A673 (cell line): ENCODE measurements around the gene SERTAD1. TPM values are rescaled to one million over a fixed set of nuclear protein-coding genes. Genes with fewer than 3 reads are reported as not detected.

Source experiments
- BruUV-seq: library from RNA; stranded (reverse); fragments of 400-500 nt; replicated peaks from 2 replicates; lab custom pipeline; 2021; lab: Mats Ljungman, UMichigan
- CTCF ChIA-PET: fragments of 300-600 bp; sonication (Branson Sonifier 250); formaldehyde crosslinking; loops from one replicate; lab custom pipeline; 2022; ENCODE audit warnings: antibody characterized with exemption; lab: Charles Lee
- POLR2A ChIA-PET: fragments of 300-600 bp; sonication (Branson Sonifier 250); formaldehyde crosslinking; loops from one replicate; lab custom pipeline; 2022; ENCODE audit warnings: antibody characterized with exemption; ENCODE audit not compliant: low non-redundant PET; lab: Charles Lee
- DNase-seq: peaks from one replicate; pipeline ENCODE4 v3.0.0-alpha.2; 2015; ENCODE audit warnings: low spot score
- H3K27ac ChIP-seq: fragments of 200-600 bp; sonication (generic); 2 replicates; pipeline ENCODE4 v1.5.1; 2016; ENCODE audit warnings: mixed run types, low read depth, mild to moderate bottlenecking, mixed read lengths, antibody characterized with exemption, low read length; ENCODE audit not compliant: poor library complexity, severe bottlenecking
- H3K27me3 ChIP-seq: fragments of 200-600 bp; sonication (generic); replicated peaks from 2 replicates; pipeline ENCODE4 v1.6.1; 2017; ENCODE audit warnings: mixed run types, low read depth, mild to moderate bottlenecking, mixed read lengths, antibody characterized with exemption, low read length; ENCODE audit not compliant: insufficient read depth, poor library complexity
- H3K36me3 ChIP-seq: fragments of 200-600 bp; sonication (generic); 2 replicates; pipeline ENCODE4 v1.6.1; 2016; ENCODE audit warnings: mixed run types, mild to moderate bottlenecking, mixed read lengths, antibody characterized with exemption, low read length; ENCODE audit not compliant: insufficient read depth, poor library complexity, severe bottlenecking
- H3K4me1 ChIP-seq: fragments of 200-600 bp; sonication (generic); 2 replicates; pipeline ENCODE4 v1.6.1; 2017; ENCODE audit warnings: mixed run types, mild to moderate bottlenecking, mixed read lengths, antibody characterized with exemption, low read length; ENCODE audit not compliant: insufficient read depth, poor library complexity, severe bottlenecking
- H3K4me3 ChIP-seq: fragments of 200-600 bp; sonication (generic); 2 replicates; pipeline ENCODE4 v1.5.1; 2016; ENCODE audit warnings: low read depth, mixed run types, mild to moderate bottlenecking, mixed read lengths, low read length; ENCODE audit not compliant: poor library complexity, severe bottlenecking
- H3K9me3 ChIP-seq: fragments of 200-600 bp; sonication (generic); 2 replicates; pipeline ENCODE4 v1.6.1; 2016; ENCODE audit warnings: mixed run types, low read depth, mild to moderate bottlenecking, mixed read lengths, antibody characterized with exemption, low read length; ENCODE audit not compliant: poor library complexity, severe bottlenecking
- CTCF ChIP-seq: fragments of 300-800, 200-600 bp; sonication (generic); conservative IDR thresholded peaks from 2 replicates; pipeline ENCODE4 v1.5.1; 2017; ENCODE audit warnings: low read depth, mild to moderate bottlenecking, antibody characterized with exemption, low read length, moderate library complexity, mixed read lengths
- EZH2 ChIP-seq: fragments of 200-600 bp; sonication (generic); IDR thresholded peaks from 2 replicates; pipeline ENCODE4 v1.6.1; 2017; ENCODE audit warnings: borderline replicate concordance, low read depth, mild to moderate bottlenecking, mixed read lengths, antibody characterized with exemption, low read length; ENCODE audit not compliant: poor library complexity, severe bottlenecking
- intact Hi-C: fragments of 100-400 bp; cut with micrococcal nuclease; formaldehyde crosslinking; loops from one replicate; pipeline ENCODE4 v1.10.0; 2022; ENCODE audit not compliant: unreplicated experiment
- total RNA-seq: library from RNA; stranded (reverse); gene quantifications from 2 replicates; pipeline ENCODE4 v1.2.3, GENCODE V29; 2021

SERTAD1 gene
- total RNA-seq, 1 experiment from 2014 or later: 16.5 TPM

GRCh38 chr19:40389404-40390083 lies 36.2 kb downstream of the SERTAD1 start:
- H3K27ac ChIP-seq: no peak overlapping the region
- DNase-seq: no peak
- no peaks in the 10 kb centered on the region for H3K9me3 ChIP-seq
- intact Hi-C loops: no loop called here
- no peaks in the 10 kb centered on the region for H3K36me3 ChIP-seq
- ChIA-PET CTCF (no interaction called here), POLR2A (no interaction called here)
- no TSS peak for BruUV-seq
- no peaks in the 10 kb centered on the region for H3K4me1 ChIP-seq
- H3K4me3 ChIP-seq: no peak overlapping the region
- no peaks in the 10 kb centered on the region for H3K27me3 ChIP-seq
- TF ChIP-seq CTCF (no peak), EZH2 (no peak)

- H3K4me3 ChIP-seq: no peak overlapping the region
- H3K27ac ChIP-seq: no peak overlapping the region
- BruUV-seq: no TSS peak
- no peaks in the 10 kb centered on the region for H3K9me3 ChIP-seq
- no peak for DNase-seq
- CTCF ChIA-PET: interaction anchor here (1.4 kb wide), 1 partner anchor 83 kb away, joined by 3 read pairs; no protein-coding TSS in a partner anchor
- H3K36me3 ChIP-seq: no peaks in the 10 kb centered on the region
- intact Hi-C loops: no loop called here
- TF ChIP-seq EZH2 (no peak), CTCF (no peak)
- no peaks in the 10 kb centered on the region for H3K27me3 ChIP-seq
- H3K4me1 ChIP-seq: no peaks in the 10 kb centered on the region
- POLR2A ChIA-PET: no interaction called here
Measured at GRCh38 chr19:40388481-40388880, 37.3 kb downstream of the SERTAD1 start.

DNA sequence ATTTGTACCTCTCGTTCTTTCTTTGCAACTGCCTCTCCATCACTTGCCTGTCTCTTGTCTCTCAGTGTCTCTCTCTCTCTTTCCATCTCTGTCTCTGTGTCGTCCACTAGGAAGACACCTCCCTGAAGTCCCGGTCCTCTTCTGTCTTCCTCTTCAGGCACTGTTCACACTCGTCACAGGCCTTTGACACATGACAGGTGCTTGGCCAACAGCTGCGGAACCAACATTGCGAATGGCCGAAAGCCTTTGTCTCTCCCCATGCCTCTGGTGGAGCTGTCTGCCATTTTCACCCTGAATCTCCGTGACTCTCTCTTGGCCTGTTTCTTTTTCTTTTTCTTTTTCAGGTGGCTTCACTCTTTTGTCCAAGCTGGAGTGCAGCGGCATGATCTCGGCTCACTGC lies 38.6 kb downstream of the SERTAD1 start:
- Histone ChIP-seq H3K4me1 (no peaks in the 10 kb centered on the region), H3K4me3 (no peak overlapping the region), H3K9me3 (no peaks in the 10 kb centered on the region), H3K27ac (no peak overlapping the region), H3K36me3 (no peaks in the 10 kb centered on the region), H3K27me3 (no peaks in the 10 kb centered on the region)
- TF ChIP-seq EZH2 (no peak), CTCF (no peak)
- no peak for DNase-seq
- intact Hi-C loops: no loop called here
- no TSS peak for BruUV-seq
- ChIA-PET POLR2A (no interaction called here), CTCF (interaction anchor here (1.4 kb wide), 1 partner anchor 82 kb away, joined by 3 read pairs; no protein-coding TSS in a partner anchor)
